ENCODE measurements around the gene CD9. TPM values are rescaled to one million over a fixed set of nuclear protein-coding genes. Genes with fewer than 3 reads are reported as not detected.

The CD9 gene
- total RNA-seq, 1 donor from 2014 or later, result 55.5 TPM

- no peak for DNase-seq
- peaks cover 99% of the 10 kb centered on the region for H3K4me1 ChIP-seq
- H3K27me3 ChIP-seq (ENCODE audit: low read depth), result no peaks in the 10 kb centered on the region
- no peaks in the 10 kb centered on the region for H3K9me3 ChIP-seq (replicated peaks)
- peak overlapping the region; percentile 90 for H3K27ac ChIP-seq (replicated peaks)
- H3K4me3 ChIP-seq, result no peak overlapping the region
- H3K36me3 ChIP-seq, result peaks cover 13% of the 10 kb centered on the region
- intact Hi-C loops (cut with micrococcal nuclease), result no loop called here
- no peak for TF ChIP-seq CTCF (IDR thresholded peaks at IDR 0.05; ENCODE audit: borderline replicate concordance)
These were observed 18.2 kb downstream of the CD9 start for GRCh38 chr12:6218347-6218925.

GRCh38 chr12:6219980-6220379, 19.8 kb downstream of the CD9 start:
- Histone ChIP-seq H3K27ac (replicated peaks) (peak overlapping the region; percentile 90), H3K9me3 (replicated peaks) (no peaks in the 10 kb centered on the region), H3K4me3 (no peak overlapping the region), H3K36me3 (peaks cover 9% of the 10 kb centered on the region), H3K4me1 (peaks cover 99% of the 10 kb centered on the region), H3K27me3 (ENCODE audit: low read depth) (no peaks in the 10 kb centered on the region)
- no peak for TF ChIP-seq CTCF (IDR thresholded peaks at IDR 0.05; ENCODE audit: borderline replicate concordance)
- intact Hi-C loops (cut with micrococcal nuclease), result no loop called here
- DNase-seq, result no peak

DNA sequence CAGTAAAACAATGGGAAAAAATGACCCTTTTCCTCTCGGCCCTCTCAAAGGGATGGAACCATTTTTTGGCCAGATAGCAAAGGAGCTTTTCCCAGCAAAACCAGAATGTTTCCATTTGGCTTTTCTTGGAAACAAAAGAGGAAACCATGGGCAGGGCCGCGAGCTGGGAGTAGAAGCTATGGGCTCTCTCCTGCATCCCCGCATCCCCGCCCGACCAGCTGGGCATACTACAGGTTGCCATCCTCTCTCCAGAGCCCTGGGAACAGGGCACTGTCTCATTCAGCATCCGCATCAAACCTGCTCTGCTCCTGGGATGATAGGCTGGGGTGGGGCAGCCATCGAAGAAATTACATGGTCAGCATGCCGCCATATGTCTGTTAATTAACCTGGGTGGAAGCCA, 20.9 kb downstream of the CD9 start:
- Histone ChIP-seq H3K36me3 (peaks cover 9% of the 10 kb centered on the region), H3K4me1 (peaks cover 99% of the 10 kb centered on the region), H3K9me3 (replicated peaks) (no peaks in the 10 kb centered on the region), H3K27me3 (ENCODE audit: low read depth) (no peaks in the 10 kb centered on the region), H3K27ac (replicated peaks) (peak overlapping the region; percentile 90), H3K4me3 (no peak overlapping the region)
- intact Hi-C loops (cut with micrococcal nuclease), result no loop called here
- no peak for TF ChIP-seq CTCF (IDR thresholded peaks at IDR 0.05; ENCODE audit: borderline replicate concordance)
- no peak for DNase-seq

DNA sequence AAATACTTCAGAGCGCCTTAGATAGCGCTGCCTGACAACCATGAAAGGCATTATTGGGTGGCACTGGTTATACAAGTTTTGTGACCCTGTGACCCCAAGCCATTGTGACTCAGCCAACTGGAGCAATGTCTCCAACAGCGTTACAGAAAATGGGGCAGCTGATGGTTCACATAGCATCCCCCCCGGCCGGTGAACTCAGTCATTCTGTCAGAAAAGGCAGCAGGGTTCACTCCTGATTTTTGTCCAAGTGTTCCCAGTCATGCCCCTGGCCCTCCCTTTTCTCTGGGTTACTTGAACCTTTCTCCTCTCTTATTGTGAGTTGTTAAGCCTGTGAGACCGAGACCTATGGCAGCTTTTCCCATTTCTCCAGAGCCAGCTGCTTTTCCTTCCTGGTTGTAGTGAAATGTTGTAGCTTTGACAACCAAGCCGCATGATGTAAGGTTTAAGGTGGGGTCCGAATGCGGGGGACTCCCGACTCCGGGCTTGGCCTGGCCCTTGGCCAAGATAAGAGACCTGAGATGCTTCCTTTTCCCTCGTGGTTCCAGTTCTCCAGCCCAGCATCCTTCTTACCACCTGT, 22.0 kb downstream of the CD9 start:
- Histone ChIP-seq H3K36me3 (peaks cover 5% of the 10 kb centered on the region), H3K4me1 (peaks cover 99% of the 10 kb centered on the region), H3K27ac (replicated peaks) (peak overlapping the region; percentile 90), H3K27me3 (ENCODE audit: low read depth) (no peaks in the 10 kb centered on the region), H3K4me3 (no peak overlapping the region), H3K9me3 (replicated peaks) (no peaks in the 10 kb centered on the region)
- intact Hi-C loops (cut with micrococcal nuclease), result no loop called here
- no peak for DNase-seq
- TF ChIP-seq CTCF (IDR thresholded peaks at IDR 0.05; ENCODE audit: borderline replicate concordance), result no peak

GRCh38 chr12:6223545-6223944, 23.3 kb downstream of the CD9 start:
- Histone ChIP-seq H3K4me1 (peaks cover 99% of the 10 kb centered on the region), H3K4me3 (no peak overlapping the region), H3K27me3 (ENCODE audit: low read depth) (no peaks in the 10 kb centered on the region), H3K36me3 (peaks cover 3% of the 10 kb centered on the region), H3K9me3 (replicated peaks) (no peaks in the 10 kb centered on the region), H3K27ac (replicated peaks) (peak overlapping the region; percentile 90)
- no peak for DNase-seq
- intact Hi-C loops (cut with micrococcal nuclease), result no loop called here
- no peak for TF ChIP-seq CTCF (IDR thresholded peaks at IDR 0.05; ENCODE audit: borderline replicate concordance)

All from left ventricle myocardium inferior (tissue), 1 donor.